ENCODE results near the gene DYNLT4. TPM values are rescaled to one million over a fixed set of nuclear protein-coding genes. Genes with fewer than 3 reads are reported as not detected.
"Not testable (repeated sequence)": the region's sequence is repeated elsewhere in the genome, so short reads cannot be mapped to it uniquely, and the experiment has no call there.

DYNLT4 gene
- polyA plus RNA-seq, 3 donors: 0.25 to 0.74 TPM; not detected in 1

DNA sequence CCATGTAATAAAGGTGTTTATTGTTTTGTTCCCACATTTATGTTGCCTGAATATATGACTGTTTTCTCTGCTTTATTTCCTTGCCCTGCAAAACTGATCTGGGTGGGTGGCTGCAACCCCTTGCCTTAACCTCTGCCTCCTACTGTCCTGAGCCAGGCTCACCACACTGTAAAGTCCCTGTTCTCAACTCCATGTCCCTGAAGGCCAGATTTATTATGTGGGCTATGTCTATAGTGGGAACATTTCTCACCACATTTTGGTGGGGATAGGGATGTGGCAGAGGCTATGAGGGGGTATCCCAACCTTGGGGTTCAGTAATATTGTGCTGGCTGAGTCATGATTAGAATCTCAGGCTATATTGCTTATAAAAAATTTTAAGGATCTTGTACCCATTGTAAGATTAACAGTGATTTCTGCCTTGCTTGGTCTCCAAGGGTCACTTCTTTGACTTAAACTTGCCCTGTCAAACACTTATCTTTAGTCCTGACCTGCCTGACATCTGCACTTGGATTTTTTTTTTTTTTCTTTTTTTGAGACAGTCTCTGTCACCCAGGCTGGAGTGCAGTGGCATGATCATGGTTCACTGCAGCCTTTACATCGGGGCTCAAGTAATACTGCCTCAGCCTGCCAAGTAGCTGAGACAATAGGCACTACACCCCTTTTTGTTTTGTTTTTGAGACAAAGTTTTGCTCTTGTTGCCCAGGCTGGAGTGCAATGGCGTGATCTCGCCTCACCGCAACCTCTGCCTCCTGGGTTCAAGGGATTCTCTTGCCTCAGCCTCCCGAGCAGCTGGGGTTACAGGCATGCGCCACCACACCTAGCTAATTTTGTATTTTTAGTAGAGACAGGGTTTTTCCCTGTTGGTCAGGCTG is 28.2 kb downstream of the DYNLT4 start:
- H3K27ac ChIP-seq (ENCODE audit: low read depth, low read length): no peak overlapping the region
- WGBS, 3 donors: 89 to 96% (median 96%) methylated on average over 6 of the region's 6 CpGs

DNA sequence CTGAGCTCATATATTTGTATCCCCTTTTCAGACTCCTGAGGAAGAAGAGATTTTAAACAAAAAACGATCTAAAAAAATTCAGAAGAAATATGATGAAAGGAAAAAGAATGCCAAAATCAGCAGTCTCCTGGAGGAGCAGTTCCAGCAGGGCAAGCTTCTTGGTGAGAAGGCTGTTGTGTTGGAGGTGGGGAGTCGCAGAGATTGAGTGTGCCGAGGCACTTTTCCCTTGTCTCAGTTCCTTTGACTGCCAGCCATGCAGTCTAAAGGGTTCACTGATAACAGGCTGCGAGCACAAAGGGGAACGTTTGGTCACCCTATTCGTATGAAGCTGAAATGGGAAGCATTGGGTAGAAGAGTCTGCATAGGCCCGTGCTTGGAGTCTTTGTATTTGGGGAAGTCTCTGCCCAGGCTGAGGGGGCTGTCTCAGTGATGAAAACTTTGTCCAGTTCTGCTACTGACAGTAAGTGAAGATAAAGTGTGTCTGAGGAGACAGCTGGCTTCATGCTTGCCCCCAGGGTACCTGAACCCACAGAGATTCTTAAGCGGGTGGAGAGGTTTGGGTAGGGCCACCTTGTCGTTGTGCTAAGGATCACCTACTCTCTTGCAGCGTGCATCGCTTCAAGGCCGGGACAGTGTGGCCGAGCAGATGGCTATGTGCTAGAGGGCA is 29.0 kb downstream of the DYNLT4 start:
- 63 to 73% (median 69%) methylated on average over 13 of the region's 13 CpGs for WGBS, 3 donors
- H3K27ac ChIP-seq (ENCODE audit: low read depth, low read length): no peak overlapping the region

- WGBS, 3 donors: 79 to 83% (median 83%) methylated on average over 14 of the region's 14 CpGs
- H3K27ac ChIP-seq (ENCODE audit: low read depth, low read length): no peak overlapping the region
Observed at GRCh38 chr1:44777547-44777946, 29.6 kb downstream of the DYNLT4 start.

GRCh38 chr1:44776730-44777068 is 30.5 kb downstream of the DYNLT4 start:
- WGBS, 3 donors: 49 to 62% (median 53%) methylated on average over 12 of the region's 12 CpGs
- H3K27ac ChIP-seq (ENCODE audit: low read depth, low read length): peak overlapping the region; percentile 40

- peak overlapping the region; percentile 40 for H3K27ac ChIP-seq (ENCODE audit: low read depth, low read length)
- 4 to 8% (median 6%) methylated on average over 36 of the region's 36 CpGs for WGBS, 3 donors
Observed at GRCh38 chr1:44775930-44776729, 31.0 kb downstream of the DYNLT4 start.

- peak within 1 kb of the TSS; percentile 76 for H3K27ac ChIP-seq (ENCODE audit: low read depth, low read length)
- 0% methylated on average over 65 of the region's 65 CpGs for WGBS, 3 donors
Observed at GRCh38 chr1:44775078-44775929, 31.8 kb downstream of the DYNLT4 start, which contains the start of gene RPS8. RPS8 (plus strand) TSS chr1:44775540; CDS start chr1:44775597, 57 bp downstream.

- 93 to 95% (median 95%) methylated on average over 6 of the region's 6 CpGs for WGBS, 3 donors
- not testable (repeated sequence) for H3K27ac ChIP-seq (ENCODE audit: low read depth, low read length)
Observed at GRCh38 chr1:44766421-44766820, 40.7 kb downstream of the DYNLT4 start.

DNA sequence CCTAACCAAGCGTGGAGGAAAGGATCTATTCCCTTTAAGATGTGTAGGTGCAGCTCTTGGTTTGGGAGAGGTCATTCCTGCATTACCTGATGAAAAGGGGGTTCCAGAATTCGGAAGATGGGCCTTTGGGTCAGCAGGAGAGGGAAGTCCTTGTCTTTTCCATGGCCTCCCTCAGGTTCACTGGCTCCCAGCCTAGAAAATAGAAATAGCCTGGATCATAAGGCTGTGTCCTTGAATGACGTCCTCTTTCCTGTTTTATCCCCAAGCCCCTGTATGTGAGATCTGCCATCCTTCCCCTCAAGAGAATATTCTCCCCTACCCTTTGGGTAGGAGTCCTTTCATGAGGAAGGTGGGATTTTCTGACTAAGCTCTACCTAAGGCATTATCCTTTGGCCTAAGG is 46.3 kb downstream of the DYNLT4 start:
- H3K27ac ChIP-seq (ENCODE audit: low read depth, low read length): no peak overlapping the region
- WGBS, 3 donors: 81 to 91% (median 86%) methylated on average over 3 of the region's 3 CpGs

- no peak overlapping the region for H3K27ac ChIP-seq (ENCODE audit: low read depth, low read length)
- 91 to 96% (median 91%) methylated on average over 11 of the region's 11 CpGs for WGBS, 3 donors
Observed at GRCh38 chr1:44759077-44759476, 48.1 kb downstream of the DYNLT4 start.

DNA sequence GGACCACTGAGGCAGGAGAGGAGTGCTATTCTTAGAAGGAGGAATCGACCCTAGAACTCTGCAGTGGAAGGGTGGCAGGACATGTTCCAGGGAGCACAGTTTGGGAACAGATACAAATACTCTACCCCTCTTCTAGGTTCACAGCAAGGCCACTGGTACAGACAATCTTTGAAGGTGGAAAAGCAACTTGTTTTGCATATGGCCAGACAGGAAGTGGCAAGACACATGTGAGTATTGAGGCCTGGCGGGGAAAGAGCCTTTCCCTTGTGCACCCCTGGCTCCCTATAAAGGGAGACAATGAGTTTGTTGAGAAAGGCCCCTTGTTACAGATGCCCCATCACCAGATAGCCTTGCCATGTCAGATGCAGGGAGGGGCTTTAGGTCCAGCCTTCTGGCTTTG is 49.7 kb downstream of the DYNLT4 start:
- WGBS, 3 donors: 92 to 100% (median 95%) methylated on average over 2 of the region's 2 CpGs
- no peak overlapping the region for H3K27ac ChIP-seq (ENCODE audit: low read depth, low read length)

Other genes starting within 250 kb of the DYNLT4 start
- 10 to 100 TPM in 2 of 3 donors, 1 to 10 TPM in 1; 9.0 to 24.6 (median 13.3) TPM for gene TMEM53, start 132.9 kb downstream of the DYNLT4 start, polyA plus RNA-seq
- gene ARMH1, start 132.6 kb downstream of the DYNLT4 start, polyA plus RNA-seq: 1 to 10 TPM in 2 of 3 donors, under 1 TPM in 1; 0.56 to 5.1 (median 4.4) TPM
- gene RNU5D-1, start 76.2 kb downstream of the DYNLT4 start, polyA plus RNA-seq: not detected
- under 1 TPM; 0.18 to 0.45 (median 0.45) TPM for gene KIF2C, start 67.5 kb downstream of the DYNLT4 start, polyA plus RNA-seq
- gene RPS8, start 31.8 kb downstream of the DYNLT4 start, polyA plus RNA-seq: 1,000 to 10,000 TPM; 1,595 to 3,591 (median 2,179) TPM
- gene BEST4, start 19.2 kb downstream of the DYNLT4 start, polyA plus RNA-seq: under 1 TPM in 2 of 3 donors, not detected in 1; 0.16 to 0.21 TPM
- 10 to 100 TPM in 2 of 3 donors, 1 to 10 TPM in 1; 6.7 to 50.9 (median 39.8) TPM for gene PLK3, start 7.0 kb downstream of the DYNLT4 start, polyA plus RNA-seq
- 10 to 100 TPM in 2 of 3 donors, 1 to 10 TPM in 1; 1.6 to 12.0 (median 10.8) TPM for gene BTBD19, start 1.2 kb upstream of the DYNLT4 start, polyA plus RNA-seq
- under 1 TPM; 0.26 to 0.56 (median 0.37) TPM for gene PTCH2, start 35.9 kb upstream of the DYNLT4 start, polyA plus RNA-seq
- gene EIF2B3, start 179.2 kb upstream of the DYNLT4 start, polyA plus RNA-seq: 10 to 100 TPM; 13.5 to 28.0 (median 17.7) TPM
- 10 to 100 TPM; 32.6 to 45.7 (median 34.2) TPM for gene HECTD3, start 204.0 kb upstream of the DYNLT4 start, polyA plus RNA-seq
- 100 to 1,000 TPM in 2 of 3 donors, 10 to 100 TPM in 1; 34.7 to 104 (median 101) TPM for gene UROD, start 204.9 kb upstream of the DYNLT4 start, polyA plus RNA-seq

Measured in adipose tissue (tissue), 3 donors.